ENCODE results near the gene BAZ2B. TPM values are rescaled to one million over a fixed set of nuclear protein-coding genes. Genes with fewer than 3 reads are reported as not detected.

BAZ2B gene
- polyA plus RNA-seq, 1 donor from 2014 or later: 150 TPM

- no peak overlapping the region for H3K27ac ChIP-seq (ENCODE audit: low read length)
- no peak overlapping the region for H3K4me3 ChIP-seq (ENCODE audit: low read length)
- H3K9me2 ChIP-seq (ENCODE audit: insufficient read depth, low read length): no peaks in the 10 kb centered on the region
These were observed 70.3 kb downstream of the BAZ2B start for GRCh38 chr2:159546039-159546438.

GRCh38 chr2:159545085-159545484 lies 71.3 kb downstream of the BAZ2B start:
- no peak overlapping the region for H3K4me3 ChIP-seq (ENCODE audit: low read length)

More at GRCh38 chr2:159546039-159546438, 70.3 kb downstream of the BAZ2B start:
- Histone ChIP-seq H3K4me2 (ENCODE audit: low read length) (no peak overlapping the region), H3K27me3 (ENCODE audit: insufficient read depth, low read depth, low read length) (no peaks in the 10 kb centered on the region), H4K20me1 (ENCODE audit: insufficient read depth) (no peaks in the 10 kb centered on the region), H2AFZ (ENCODE audit: low read depth, low read length) (no peak overlapping the region), H3K36me3 (ENCODE audit: insufficient read depth, low read length) (peaks cover 8% of the 10 kb centered on the region), H3K79me2 (replicated peaks; ENCODE audit: insufficient read depth, low read length) (peaks cover 4% of the 10 kb centered on the region), H3K9ac (ENCODE audit: low read length) (no peak overlapping the region), H3K9me3 (ENCODE audit: low read length) (no peaks in the 10 kb centered on the region), H3F3A (ENCODE audit: insufficient read depth, low read length, poor library complexity, severe bottlenecking) (no peaks in the 10 kb centered on the region)
- TF ChIP-seq SMC3 (conservative IDR thresholded peaks at IDR 0.05; ENCODE audit: poor library complexity) (no peak), MXI1 (conservative IDR thresholded peaks at IDR 0.05; ENCODE audit: poor library complexity, severe bottlenecking) (no peak), RAD21 (conservative IDR thresholded peaks at IDR 0.05) (no peak), EZH2 (IDR thresholded peaks at IDR 0.05; ENCODE audit: borderline replicate concordance, insufficient read depth, low read length, poor library complexity, severe bottlenecking) (no peak), TAF1 (IDR thresholded peaks at IDR 0.05; ENCODE audit: low read depth) (no peak), REST (IDR thresholded peaks at IDR 0.05; ENCODE audit: borderline replicate concordance) (no peak), CTCF (IDR thresholded peaks at IDR 0.05; ENCODE audit: poor library complexity, severe bottlenecking) (no peak), EP300 (conservative IDR thresholded peaks at IDR 0.05; ENCODE audit: poor library complexity, severe bottlenecking) (no peak), POLR2AphosphoS5 (IDR thresholded peaks at IDR 0.05) (no peak)

More at GRCh38 chr2:159545085-159545484, 71.3 kb downstream of the BAZ2B start:
- Histone ChIP-seq H3K27ac (ENCODE audit: low read length) (no peak overlapping the region), H3K27me3 (ENCODE audit: insufficient read depth, low read depth, low read length) (no peaks in the 10 kb centered on the region), H3K36me3 (ENCODE audit: insufficient read depth, low read length) (peaks cover 12% of the 10 kb centered on the region), H3K9me2 (ENCODE audit: insufficient read depth, low read length) (no peaks in the 10 kb centered on the region), H2AFZ (ENCODE audit: low read depth, low read length) (no peak overlapping the region), H4K20me1 (ENCODE audit: insufficient read depth) (no peaks in the 10 kb centered on the region), H3F3A (ENCODE audit: insufficient read depth, low read length, poor library complexity, severe bottlenecking) (no peaks in the 10 kb centered on the region), H3K79me2 (replicated peaks; ENCODE audit: insufficient read depth, low read length) (peaks cover 11% of the 10 kb centered on the region), H3K4me2 (ENCODE audit: low read length) (no peak overlapping the region), H3K9ac (ENCODE audit: low read length) (no peak overlapping the region), H3K9me3 (ENCODE audit: low read length) (no peaks in the 10 kb centered on the region)
- no peak for TF ChIP-seq SMC3 (conservative IDR thresholded peaks at IDR 0.05; ENCODE audit: poor library complexity)
- TF ChIP-seq EZH2 (IDR thresholded peaks at IDR 0.05; ENCODE audit: borderline replicate concordance, insufficient read depth, low read length, poor library complexity, severe bottlenecking): no peak
- TF ChIP-seq EP300 (conservative IDR thresholded peaks at IDR 0.05; ENCODE audit: poor library complexity, severe bottlenecking): no peak
- TF ChIP-seq CTCF (IDR thresholded peaks at IDR 0.05; ENCODE audit: poor library complexity, severe bottlenecking): no peak
- no peak for TF ChIP-seq REST (IDR thresholded peaks at IDR 0.05; ENCODE audit: borderline replicate concordance)
